HG02840 (cell line): Measurements from ENCODE around the gene GYS1.
"Not testable (repeated sequence)": the region's sequence is repeated elsewhere in the genome, so short reads cannot be mapped to it uniquely, and the experiment has no call there.

Experiments used
- ATAC-seq: cut with Tn5 transposase; IDR thresholded peaks from one replicate; pipeline ENCODE4 v1.9.1; 2021; ENCODE audit warnings: mild to moderate bottlenecking, moderate library complexity, moderate number of reproducible peaks; ENCODE audit not compliant: unreplicated experiment, low FRiP score

Gene GYS1

DNA sequence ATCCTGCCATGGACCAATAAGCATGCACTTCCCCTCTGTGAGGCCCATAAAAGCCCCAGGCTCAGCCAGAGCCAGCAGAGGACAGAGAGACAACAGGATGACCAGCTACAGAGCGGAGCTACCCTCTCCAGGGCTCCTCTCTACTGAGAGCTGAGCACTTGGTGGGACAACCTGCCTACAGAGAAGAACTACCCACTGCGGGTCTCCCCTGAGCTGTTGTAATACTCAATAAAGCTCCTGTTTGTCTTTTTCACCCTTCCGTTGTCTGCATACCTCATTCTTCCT, 45.9 kb downstream of the GYS1 start:
- no peak for ATAC-seq

DNA sequence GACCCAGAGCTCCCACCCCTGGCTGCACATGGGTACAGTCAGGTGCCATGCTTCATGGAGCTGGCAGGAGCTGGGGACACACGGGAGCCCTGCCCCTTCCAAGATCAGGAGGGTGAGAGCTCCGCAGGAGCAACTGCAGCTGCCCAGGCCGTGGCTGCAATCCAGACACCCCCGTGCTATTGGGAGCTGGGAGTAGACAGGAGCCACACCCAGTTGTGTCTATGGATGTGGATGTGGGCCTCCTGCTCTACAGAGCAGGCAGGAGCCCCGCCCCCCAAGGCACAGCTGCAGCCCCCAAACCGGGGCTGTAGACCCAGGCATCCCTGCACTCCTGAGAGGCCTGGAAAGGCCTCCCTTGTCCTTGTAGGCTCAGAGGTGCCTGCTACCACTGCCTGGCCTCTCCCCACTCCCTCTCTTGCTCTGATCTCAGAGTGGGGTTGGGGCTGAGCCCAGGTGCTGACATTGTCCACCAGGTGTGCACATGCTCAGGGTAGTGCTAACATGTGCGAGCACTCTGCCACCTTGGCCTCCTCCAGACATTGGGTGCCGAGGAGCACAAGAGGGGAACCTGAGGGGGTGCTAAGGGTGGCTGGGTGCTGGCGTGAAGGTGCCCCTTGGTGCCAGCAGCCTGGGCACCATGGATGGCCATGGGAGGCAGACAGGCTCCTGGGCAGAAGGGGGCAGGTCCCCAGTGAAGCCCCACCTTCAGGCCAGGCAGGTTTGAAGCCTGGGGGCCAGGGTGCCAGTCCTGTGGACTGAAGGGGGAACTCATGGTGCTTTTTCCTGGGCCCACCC, 46.4 kb downstream of the GYS1 start:
- no peak for ATAC-seq

DNA sequence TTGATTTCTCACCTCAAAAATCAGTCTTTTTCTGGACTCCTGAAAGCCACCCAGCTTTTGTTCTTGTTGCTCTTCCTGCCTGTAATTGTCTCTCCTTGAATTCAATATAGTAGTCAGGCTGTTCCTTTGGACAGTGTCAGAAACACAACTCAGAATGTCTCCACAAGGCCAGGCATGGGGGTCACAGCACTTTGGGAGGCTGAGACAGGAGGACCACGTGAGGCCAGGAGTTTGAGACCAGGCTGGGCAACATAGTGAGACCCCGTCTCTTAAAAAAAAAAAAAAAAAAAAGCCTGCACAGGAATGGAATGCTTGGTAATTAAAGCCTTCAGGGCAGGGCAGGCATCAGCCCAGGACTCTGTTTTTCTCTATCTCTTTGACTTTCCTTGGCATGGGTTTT, 47.3 kb downstream of the GYS1 start:
- ATAC-seq, result no peak

DNA sequence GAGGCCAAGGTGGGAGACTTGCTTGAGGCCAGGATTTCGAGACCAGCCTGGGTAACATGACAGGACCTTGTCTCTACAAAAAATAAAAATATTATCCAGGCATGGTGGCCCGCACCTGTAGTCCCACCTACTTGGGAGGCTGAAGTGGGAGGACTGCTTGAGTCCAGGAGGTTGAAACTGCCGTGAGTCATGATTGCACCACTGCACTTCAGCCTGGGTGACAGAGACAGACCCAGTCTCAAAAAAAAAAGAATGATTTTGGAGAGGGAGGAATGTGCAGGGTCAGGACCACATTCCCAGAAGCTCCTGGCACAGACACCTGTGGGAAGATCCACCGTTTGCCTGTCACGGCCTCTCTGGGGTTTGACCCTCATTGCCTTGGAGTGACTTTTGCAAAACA, 47.7 kb downstream of the GYS1 start:
- no peak for ATAC-seq

DNA sequence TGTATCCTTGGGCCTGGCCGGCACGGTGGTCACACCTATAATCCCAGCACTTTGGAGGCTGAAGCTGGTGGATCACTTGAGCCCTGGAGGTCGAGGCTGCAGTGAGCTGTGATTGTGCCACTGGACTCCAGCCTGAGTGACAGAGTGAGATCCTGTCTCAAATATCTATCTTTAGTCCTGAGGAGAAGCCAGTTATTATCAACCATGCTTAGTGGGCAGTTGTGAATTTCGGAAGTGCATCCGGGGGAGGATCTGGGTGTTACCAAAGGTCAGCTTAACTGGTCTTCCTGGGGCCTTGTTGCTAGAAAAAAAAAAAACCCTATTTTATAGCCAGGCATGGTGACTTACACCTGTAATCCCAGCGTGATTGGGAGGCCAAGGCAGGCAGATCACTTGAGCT, 50.0 kb downstream of the GYS1 start:
- ATAC-seq, result no peak

DNA sequence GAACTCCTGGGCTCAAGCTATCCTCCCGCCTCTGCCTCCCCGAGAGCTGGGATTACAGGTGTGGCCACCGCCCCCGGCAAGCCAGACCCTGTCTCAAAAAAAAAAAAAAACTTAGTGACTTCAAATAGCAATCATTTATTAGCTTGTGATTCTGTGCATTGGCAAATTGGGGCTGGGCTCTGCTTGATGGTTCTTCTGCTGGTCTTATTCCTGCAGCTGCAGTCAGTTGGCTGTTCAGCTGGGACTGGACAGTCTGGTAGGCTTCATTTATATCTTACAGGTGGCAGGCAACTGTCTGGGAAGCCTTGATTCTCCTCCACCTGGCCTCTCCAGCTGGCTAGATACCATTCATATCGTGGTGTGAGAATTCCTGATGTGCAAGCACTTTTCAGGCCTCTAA, 52.2 kb downstream of the GYS1 start:
- no peak for ATAC-seq

DNA sequence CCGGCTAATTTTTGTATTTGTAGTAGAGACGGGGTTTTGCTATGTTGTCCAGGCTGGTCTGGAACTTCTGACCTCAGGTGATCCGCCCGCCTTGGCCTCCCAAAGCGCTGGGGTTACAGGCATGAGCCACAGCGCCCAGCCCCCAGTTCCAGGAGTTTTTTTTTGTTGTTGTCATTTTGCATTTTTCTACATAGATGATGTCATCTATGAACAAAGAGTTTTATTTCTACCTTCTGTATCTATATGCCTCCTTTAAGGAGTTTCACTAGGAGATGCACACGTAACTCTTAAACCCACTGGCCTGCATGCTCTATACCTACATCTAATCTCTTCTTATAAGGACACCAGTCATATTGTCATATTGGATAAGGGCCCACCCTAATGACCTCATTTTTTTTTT, 54.9 kb downstream of the GYS1 start:
- no peak for ATAC-seq

DNA sequence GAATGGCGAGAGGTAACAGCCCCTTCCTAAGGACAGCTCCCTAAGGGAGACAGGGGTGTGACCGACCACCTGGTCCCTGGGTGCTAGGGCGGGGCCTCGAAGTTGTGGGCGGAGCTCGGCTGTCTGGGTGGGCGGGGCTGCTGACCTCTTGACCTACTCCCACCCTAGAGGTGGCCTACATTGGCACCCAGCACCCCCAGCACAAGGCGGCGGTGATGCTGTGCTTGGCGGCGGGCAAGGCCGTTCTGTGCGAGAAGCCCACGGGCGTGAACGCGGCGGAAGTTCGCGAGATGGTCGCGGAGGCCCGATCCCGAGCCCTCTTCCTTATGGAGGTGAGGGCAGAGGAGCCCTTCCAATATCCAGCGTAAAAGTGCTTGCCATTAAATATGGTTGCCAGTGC, 57.2 kb downstream of the GYS1 start:
- no peak for ATAC-seq

DNA sequence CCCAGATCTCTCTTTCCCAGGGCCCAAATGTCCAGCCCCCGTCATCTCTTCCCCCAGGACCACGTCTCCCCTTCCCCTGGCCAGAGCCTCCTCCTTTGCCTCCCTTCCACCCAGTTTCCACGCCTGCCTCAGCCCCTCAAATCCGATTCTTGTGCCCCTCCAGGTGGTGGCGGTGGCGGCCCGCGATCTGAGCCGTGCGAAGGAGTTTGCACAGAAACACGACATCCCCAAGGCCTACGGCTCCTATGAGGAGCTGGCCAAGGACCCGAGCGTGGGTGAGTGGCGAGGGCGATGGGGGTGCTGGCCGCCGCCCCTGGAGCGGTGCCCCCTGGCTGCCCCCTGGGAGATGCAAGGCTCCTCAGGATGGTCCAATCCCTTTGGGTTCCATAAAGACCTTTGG, 58.3 kb downstream of the GYS1 start:
- no peak for ATAC-seq

DNA sequence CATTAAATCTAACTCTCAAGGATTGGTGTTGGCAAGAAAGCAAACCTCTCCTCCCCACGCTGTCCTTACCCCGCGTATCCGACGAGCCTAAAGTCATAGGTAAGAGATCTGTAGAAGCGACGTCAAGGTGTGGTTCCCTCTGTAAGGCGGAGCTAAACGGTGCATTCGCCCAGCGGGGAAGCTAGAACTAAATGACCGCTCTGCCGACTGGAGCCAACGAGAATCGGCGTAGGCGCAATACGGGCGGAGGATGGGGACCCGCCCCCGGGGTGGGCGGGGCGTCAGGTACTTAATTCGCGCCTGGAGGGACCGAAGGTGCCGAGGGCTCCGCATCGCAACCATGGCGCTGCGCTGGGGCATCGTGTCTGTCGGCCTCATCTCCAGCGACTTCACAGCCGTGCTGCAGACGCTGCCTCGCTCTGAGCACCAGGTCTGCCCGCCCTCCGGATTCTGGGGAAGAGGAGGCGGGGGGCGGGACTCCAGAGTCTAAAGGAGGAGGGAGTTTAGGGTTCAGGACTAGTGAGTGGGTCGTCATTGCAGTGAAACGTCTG, 59.7 kb downstream of the GYS1 start, which contains the start of gene DHDH:
DHDH (plus strand) TSS at position 318 of the 551 bp plus-strand sequence; CDS start at position 341, 23 bp downstream.
- no peak for ATAC-seq

DNA sequence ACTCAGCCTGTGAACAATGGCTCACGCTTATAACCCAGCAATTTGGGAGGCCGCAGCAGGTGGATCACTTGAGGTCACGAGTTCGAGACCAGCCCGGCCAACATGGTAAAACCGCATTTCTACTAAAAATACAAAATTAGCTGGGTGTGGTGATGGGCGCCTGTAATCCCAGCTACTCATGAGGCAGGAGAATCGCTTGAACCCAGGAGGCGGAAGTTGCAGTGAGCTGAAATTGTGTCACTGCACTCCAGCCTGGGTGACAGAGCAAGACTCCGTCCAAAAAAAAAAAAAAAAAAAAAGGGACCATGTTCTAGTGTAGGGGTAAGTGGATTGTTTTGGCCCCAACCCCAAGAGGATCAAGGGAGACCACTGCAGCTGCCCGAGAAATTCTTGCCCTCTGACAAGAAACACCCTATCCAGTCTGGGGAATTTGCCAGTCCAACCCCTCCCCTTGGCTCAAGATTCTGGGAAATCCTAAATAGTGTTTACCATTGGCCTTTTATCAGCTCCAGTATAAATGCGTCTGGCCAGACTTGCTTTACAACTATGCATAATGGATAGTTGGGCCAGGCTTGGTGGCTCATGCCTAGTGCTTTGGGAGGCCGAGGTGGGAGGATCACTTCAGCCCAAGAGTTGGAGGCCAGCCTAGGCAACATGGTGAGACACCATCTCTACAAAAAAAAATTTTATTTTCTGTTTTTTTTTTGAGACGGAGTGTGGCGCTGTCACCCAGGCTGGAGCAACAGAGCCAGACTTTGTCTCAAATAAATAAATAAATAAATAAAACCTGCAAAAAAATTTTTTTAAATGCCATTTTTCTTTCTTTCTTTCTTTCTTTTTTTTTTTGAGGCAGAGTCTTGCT, 64.7 kb downstream of the GYS1 start:
- ATAC-seq, result no peak

DNA sequence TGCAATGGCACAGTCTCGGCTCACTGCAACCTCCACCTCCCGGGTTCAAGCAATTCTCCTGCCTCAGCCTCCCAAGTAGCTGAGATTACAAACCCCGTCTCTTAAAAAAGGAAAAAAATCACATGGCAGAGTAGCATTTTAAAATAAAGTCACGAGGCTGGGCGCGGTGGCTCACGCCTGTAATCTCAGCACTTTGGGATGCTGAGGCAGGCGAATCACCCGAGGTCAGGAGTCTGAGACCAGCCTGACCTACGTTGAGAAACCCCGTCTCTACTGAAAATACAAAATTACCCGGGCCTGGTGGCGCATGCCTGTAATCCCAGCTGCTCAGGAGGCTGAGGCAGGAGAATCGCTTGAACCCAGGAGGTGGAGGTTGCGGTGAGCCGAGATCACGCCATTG, 65.4 kb downstream of the GYS1 start:
- not testable (repeated sequence) for ATAC-seq

DNA sequence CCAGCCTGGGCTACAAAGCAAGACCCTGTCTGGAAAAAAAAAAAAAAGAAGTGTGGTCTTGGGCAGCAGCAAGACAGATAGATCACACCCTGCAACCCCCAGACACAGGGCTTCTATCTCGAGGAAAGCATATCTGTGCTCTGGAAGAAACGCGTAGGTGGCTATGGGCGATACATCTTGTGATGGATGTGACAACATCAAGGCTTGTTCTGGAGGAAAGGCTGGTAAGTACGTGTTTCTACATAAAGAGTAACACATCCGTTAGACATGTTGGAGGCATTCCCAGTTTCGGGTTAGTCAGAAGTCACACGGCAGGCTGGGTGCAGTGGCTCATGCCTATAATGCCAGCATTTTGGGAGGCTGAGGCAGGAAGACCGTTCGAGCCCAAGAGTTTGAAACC, 66.2 kb downstream of the GYS1 start:
- no peak for ATAC-seq

DNA sequence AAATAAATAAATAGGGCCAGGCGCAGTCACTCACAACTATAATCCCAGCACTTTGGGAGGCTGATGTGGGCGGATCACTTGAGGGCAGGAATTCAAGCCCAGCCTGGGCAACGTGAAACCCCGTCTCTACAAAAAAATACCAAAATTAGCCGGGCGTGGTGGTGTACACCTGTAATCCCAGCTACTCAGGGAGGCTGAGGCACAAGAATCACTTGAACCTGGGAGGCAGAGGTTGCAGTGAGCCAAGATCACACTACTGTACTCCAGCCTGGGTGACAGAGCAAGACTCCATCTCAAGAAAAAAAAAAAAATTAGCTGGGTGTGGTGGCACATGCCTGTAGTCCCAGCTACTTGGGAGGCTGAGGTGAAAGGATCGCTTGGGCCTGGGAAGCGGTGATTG, 67.2 kb downstream of the GYS1 start:
- not testable (repeated sequence) for ATAC-seq

DNA sequence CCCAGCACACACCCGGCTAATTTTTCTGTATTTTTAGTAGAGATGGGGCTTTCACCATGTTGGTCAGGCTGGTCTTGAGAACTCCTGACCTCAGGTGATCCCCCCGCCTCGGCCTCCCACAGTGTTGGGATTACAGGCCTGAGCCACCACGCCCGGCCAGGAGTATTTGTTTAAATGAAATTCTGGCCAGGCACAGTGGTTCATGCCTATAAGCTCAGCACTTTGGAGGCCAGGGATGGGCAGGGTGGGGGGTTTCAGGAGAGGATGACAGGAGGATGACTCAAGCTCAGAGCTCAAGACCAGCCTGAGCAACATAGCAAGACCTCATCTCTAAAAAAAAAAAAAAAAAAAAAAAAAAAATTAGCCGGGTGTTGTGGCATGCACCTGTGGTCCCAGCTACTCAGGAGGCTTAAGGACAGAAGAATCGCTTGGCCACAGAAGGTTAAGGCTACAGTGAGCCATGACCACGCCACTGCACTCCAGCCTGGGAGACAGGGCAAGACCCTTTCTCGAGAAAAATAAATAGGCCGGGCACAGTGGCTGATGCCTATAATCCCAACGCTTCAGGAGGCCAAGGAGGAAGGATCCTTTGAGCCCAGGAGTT, 67.8 kb downstream of the GYS1 start:
- ATAC-seq, result no peak

DNA sequence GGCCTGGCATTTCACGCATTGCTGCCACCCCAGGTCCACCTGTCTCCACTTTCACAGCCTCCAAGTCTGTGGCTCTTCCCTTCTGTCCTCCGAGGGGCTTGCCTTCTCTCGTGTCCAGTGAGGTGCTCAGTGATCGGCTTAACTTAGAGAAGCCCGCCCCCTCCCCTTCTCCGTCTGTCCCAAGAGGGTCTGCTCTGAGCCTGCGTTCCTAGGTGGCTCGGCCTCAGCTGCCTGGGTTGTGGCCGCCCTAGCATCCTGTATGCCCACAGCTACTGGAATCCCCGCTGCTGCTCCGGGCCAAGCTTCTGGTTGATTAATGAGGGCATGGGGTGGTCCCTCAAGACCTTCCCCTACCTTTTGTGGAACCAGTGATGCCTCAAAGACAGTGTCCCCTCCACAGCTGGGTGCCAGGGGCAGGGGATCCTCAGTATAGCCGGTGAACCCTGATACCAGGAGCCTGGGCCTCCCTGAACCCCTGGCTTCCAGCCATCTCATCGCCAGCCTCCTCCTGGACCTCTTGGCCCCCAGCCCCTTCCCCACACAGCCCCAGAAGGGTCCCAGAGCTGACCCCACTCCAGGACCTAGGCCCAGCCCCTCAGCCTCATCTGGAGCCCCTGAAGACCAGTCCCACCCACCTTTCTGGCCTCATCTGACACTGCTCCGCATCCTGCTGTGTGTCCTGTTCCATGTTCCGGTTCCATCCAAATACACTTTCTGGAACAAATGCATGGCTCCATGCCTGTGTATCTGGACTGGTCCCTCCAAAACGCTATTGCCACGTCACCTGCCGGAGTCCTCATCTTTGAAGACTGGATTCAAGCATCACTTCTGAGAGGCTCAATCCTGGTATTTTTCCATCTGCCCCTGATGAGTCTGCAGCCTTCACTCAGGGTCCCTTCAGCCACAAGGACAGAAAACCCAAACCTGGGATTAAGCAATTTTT, 70.3 kb downstream of the GYS1 start:
- ATAC-seq, result no peak

DNA sequence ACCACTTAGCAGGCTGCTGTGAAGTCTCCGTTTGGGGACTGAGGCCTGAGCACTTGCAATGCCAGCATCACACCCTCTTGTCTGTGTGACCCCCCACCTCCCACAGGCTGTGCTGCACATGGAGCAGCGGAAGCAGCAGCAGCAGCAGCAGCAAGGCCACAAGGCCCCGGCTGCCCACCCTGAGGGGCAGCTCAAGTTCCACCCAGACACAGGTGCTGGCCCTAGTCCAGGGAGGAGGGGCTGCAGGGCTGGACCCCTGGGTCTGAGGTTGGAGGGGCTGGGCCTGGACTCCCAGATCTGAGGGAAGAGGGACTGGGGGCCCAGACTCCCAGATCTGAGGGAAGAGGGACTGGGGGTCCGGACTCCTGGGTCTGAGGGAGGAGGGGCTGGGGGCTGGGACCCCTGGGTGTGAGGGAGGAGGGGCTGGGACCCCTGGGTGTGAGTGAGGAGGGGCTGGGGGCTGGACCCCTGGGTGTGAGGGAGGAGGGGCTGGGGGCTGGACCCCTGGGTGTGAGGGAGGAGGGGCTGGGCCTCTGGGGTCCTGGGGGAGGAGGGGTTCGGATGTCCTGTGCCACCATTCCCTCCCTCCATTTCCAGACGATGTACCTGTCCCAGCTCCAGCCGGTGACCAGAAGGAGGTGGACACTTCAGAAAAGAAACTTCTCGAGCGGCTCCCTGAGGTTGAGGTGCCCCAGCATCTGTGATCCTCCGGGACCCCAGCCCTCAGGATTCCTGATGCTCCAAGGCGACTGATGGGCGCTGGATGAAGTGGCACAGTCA, 71.2 kb downstream of the GYS1 start:
- ATAC-seq, result no peak

DNA sequence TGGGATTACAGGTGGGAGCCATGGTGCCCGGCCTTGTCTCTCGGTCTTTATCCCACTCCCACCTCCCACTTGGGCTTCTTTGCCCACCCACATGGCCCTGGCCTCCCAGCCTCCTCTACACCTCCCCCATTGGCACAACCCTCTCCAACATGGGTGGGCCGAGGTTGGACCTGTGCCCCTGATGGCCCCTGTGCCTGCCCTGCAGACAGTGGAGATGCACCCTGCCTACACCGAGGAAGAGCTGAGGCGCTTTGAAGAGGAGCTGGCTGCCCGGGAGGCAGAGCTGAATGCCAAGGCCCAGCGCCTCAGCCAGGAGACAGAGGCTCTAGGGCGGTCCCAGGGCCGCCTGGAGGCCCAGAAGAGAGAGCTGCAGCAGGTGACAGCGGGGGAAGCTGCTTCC, 72.2 kb downstream of the GYS1 start:
- no peak for ATAC-seq

DNA sequence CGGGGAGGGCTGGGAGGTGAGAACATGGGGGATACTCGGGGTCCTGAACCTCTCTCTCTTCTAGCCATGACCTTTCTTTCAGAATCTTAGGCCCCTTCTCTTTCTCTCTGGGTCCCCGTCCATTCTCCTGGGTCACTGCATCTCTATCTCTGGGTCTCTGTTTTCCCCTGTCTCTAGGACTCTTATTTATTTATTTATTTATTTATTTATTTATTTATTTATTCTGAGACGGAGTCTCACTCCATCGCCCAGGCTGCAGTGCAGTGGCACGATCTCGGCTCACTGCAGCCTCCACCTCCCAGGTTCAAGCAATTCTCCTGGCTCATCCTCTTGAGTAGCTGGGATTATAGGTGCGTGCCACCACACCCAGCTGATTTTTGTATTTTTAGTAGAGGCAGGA, 73.8 kb downstream of the GYS1 start:
- not testable (repeated sequence) for ATAC-seq
